SK-N-SH treated with all-trans-retinoic acid at 6 μM for 48 hours (cell line): Measurements from ENCODE around the gene KRTCAP2.
"Not testable (repeated sequence)": the region's sequence is repeated elsewhere in the genome, so short reads cannot be mapped to it uniquely, and the experiment has no call there.

ENCODE experiments used
- CSDC2 ChIP-seq: fragments of 250-450 bp; sonication (Bioruptor Pico); IDR thresholded peaks from 2 replicates; pipeline ENCODE4 v1.5.0; 2020; ENCODE audit warnings: mild to moderate bottlenecking, moderate library complexity
- CSRNP3 ChIP-seq: fragments of 250-450 bp; sonication (Bioruptor Pico); IDR thresholded peaks from 2 replicates; pipeline ENCODE4 v1.5.1; 2021; ENCODE audit warnings: mild to moderate bottlenecking, moderate library complexity
- ESRRG ChIP-seq: fragments of 250-450 bp; sonication (Bioruptor Pico); IDR thresholded peaks from 2 replicates; pipeline ENCODE4 v1.6.1; 2021; ENCODE audit warnings: mild to moderate bottlenecking
- PATZ1 ChIP-seq: fragments of 250-450 bp; sonication (Bioruptor Pico); IDR thresholded peaks from 2 replicates; pipeline ENCODE4 v1.8.0; 2020; ENCODE audit warnings: mild to moderate bottlenecking, moderate library complexity, borderline replicate concordance
- RARB ChIP-seq: fragments of 250-450 bp; sonication (Bioruptor Pico); IDR thresholded peaks from 2 replicates; pipeline ENCODE4 v1.8.0; 2021; ENCODE audit warnings: mild to moderate bottlenecking, moderate library complexity
- TOX ChIP-seq: fragments of 250-450 bp; sonication (Bioruptor Pico); IDR thresholded peaks from 2 replicates; pipeline ENCODE4 v1.8.0; 2021; ENCODE audit warnings: mild to moderate bottlenecking, moderate library complexity, borderline replicate concordance
- TSHZ2 ChIP-seq: fragments of 250-450 bp; sonication (Bioruptor Pico); IDR thresholded peaks from 2 replicates; pipeline ENCODE4 v1.5.0; 2020; ENCODE audit warnings: mild to moderate bottlenecking, moderate library complexity
- ZNF8 ChIP-seq: fragments of 450-650 bp; formaldehyde crosslinking; IDR thresholded peaks from 2 replicates; pipeline ENCODE4 v1.5.0; 2020; ENCODE audit warnings: mild to moderate bottlenecking, moderate library complexity

GRCh38 chr1:155155996-155156643 is 17.0 kb downstream of the KRTCAP2 start:
- TF ChIP-seq PATZ1 (CRISPR knock-in tag); CSRNP3; ESRRG (CRISPR knock-in tag); TSHZ2 (CRISPR knock-in tag); CSDC2; ZNF8 (CRISPR knock-in tag); RARB (CRISPR knock-in tag); TOX: not testable (repeated sequence)
